Measurements from ENCODE around the gene BANF1. TPM values are rescaled to one million over a fixed set of nuclear protein-coding genes. Genes with fewer than 3 reads are reported as not detected.

Gene BANF1
- total and polyA plus RNA-seq, 2 of the 13 experiments (the other 11 are each of a cell fraction or from before 2014, with no cell fraction given) = 40.5 to 86.5 TPM

GRCh38 chr11:66045177-66045639 is 42.9 kb downstream of the BANF1 start (continued):
- TF ChIP-seq ZNF383 (CRISPR knock-in tag; IDR thresholded peaks at IDR 0.05; ENCODE audit: borderline replicate concordance) = no peak
- TF ChIP-seq ZNF564 (CRISPR knock-in tag; IDR thresholded peaks at IDR 0.05) = no peak
- TF ChIP-seq MXI1 (IDR thresholded peaks at IDR 0.05; ENCODE audit: borderline replicate concordance, low read depth, low read length) = peak; percentile 50; the same call in 1 of the 3 replicates
- no peak for TF ChIP-seq PAX8 (CRISPR knock-in tag; IDR thresholded peaks at IDR 0.05; ENCODE audit: borderline replicate concordance)
- TF ChIP-seq NFIB (CRISPR knock-in tag; IDR thresholded peaks at IDR 0.05; ENCODE audit: borderline replicate concordance) = no peak
- no peak for TF ChIP-seq MBD4 (IDR thresholded peaks at IDR 0.05; ENCODE audit: borderline replicate concordance, low read length)
- TF ChIP-seq GRHL1 (CRISPR knock-in tag; conservative IDR thresholded peaks at IDR 0.05) = no peak
- no peak for TF ChIP-seq U2AF1 (optimal IDR thresholded peaks at IDR 0.05; ENCODE audit: low read depth, low read length)
- no peak for TF ChIP-seq ATF4 (CRISPR knock-in tag; IDR thresholded peaks at IDR 0.05)
- TF ChIP-seq ZNF546 (CRISPR knock-in tag; conservative IDR thresholded peaks at IDR 0.05) = no peak
- no peak for TF ChIP-seq ZNF83 (CRISPR knock-in tag; IDR thresholded peaks at IDR 0.05; ENCODE audit: borderline replicate concordance)
- no peak for TF ChIP-seq NR1H2 (CRISPR knock-in tag; IDR thresholded peaks at IDR 0.05; ENCODE audit: borderline replicate concordance, low read depth)
- TF ChIP-seq RCOR2 (CRISPR knock-in tag; IDR thresholded peaks at IDR 0.05) = no peak
- TF ChIP-seq TMF1 (CRISPR knock-in tag; IDR thresholded peaks at IDR 0.05; ENCODE audit: low read depth) = no peak
- TF ChIP-seq ZNF547 (CRISPR knock-in tag; IDR thresholded peaks at IDR 0.05) = no peak
- no peak for TF ChIP-seq EP300 (IDR thresholded peaks at IDR 0.05; ENCODE audit: low read depth in 2 of 2, low read length in 2 of 2)
- no peak for TF ChIP-seq EP300 (CRISPR knock-in tag; IDR thresholded peaks at IDR 0.05; ENCODE audit: borderline replicate concordance)
- no peak for TF ChIP-seq ZNF737 (CRISPR knock-in tag; IDR thresholded peaks at IDR 0.05; ENCODE audit: borderline replicate concordance)
- no peak for TF ChIP-seq ZNF430 (CRISPR knock-in tag; IDR thresholded peaks at IDR 0.05)
- TF ChIP-seq ZNF367 (CRISPR knock-in tag; IDR thresholded peaks at IDR 0.05; ENCODE audit: borderline replicate concordance) = no peak
- TF ChIP-seq ZNF335 (CRISPR knock-in tag; IDR thresholded peaks at IDR 0.05) = no peak
- TF ChIP-seq ZHX2 (IDR thresholded peaks at IDR 0.05; ENCODE audit: low read depth) = no peak
- no peak for TF ChIP-seq ZHX2 (CRISPR knock-in tag; IDR thresholded peaks at IDR 0.05; ENCODE audit: borderline replicate concordance)
- no peak for TF ChIP-seq SP140L (CRISPR knock-in tag; IDR thresholded peaks at IDR 0.05; ENCODE audit: borderline replicate concordance)

Measured in HepG2 (cell line).